Thyroid gland (tissue), 4 donors: ENCODE data around the gene SACM1L.

Experiments used
- POLR2A ChIP-seq, 2 donors: fragments of 450-650 bp; IDR thresholded peaks; one replicate each; pipeline ENCODE4 v1.6.1; 2017; ENCODE audit warnings: antibody characterized with exemption in 2 of 2, mild to moderate bottlenecking in 2 of 2, moderate library complexity in 1 of 2
- TF ChIP-seq, protein P1 (sequence below), 6 experiments: fragments of 200-600 bp in 3 of 6; fragments of 450-650 bp in 3 of 6; sonication (generic) in 3 of 6; IDR thresholded peaks; one replicate each; pipeline ENCODE4 v1.5.1; 2016 to 2019; ENCODE audit warnings: antibody characterized with exemption in 6 of 6, mild to moderate bottlenecking in 2 of 6, inconsistent platforms in 1 of 6, moderate library complexity in 1 of 6

DNA sequence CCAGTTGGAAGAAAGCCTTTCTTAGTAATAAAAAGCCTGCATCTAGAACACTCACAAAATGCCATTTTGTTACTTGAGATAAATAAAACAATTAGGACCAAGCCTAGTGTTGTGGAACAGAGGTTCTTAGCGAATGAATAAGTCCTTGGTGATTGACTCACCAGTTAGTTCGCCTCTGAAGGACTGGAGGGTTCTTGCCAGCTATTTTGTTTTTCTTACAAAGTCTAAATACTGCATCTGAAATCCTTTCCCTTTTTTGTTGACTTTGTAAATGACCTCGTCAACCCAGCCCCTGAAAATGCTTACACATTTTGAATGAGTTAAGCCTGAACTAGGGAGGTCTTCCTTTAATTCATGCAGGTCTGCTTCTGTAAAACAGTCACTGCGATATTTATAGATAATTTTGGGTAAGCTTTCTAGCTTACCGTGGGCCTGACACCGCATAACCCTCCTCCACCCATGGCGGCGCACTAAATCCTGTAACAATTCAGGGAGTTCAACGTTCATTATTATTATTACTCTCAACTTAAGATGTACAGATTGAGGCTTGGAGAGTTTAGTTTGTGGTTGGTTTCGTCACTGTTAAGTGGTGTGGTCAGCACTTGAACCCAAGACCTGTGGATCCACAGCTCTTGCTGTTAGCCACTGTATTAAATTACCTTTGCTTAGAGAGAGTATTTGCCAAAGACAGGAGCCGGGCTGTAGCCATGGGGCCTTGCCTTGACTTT, 45.0 kb upstream of the SACM1L start:
- TF ChIP-seq, protein P1, sequence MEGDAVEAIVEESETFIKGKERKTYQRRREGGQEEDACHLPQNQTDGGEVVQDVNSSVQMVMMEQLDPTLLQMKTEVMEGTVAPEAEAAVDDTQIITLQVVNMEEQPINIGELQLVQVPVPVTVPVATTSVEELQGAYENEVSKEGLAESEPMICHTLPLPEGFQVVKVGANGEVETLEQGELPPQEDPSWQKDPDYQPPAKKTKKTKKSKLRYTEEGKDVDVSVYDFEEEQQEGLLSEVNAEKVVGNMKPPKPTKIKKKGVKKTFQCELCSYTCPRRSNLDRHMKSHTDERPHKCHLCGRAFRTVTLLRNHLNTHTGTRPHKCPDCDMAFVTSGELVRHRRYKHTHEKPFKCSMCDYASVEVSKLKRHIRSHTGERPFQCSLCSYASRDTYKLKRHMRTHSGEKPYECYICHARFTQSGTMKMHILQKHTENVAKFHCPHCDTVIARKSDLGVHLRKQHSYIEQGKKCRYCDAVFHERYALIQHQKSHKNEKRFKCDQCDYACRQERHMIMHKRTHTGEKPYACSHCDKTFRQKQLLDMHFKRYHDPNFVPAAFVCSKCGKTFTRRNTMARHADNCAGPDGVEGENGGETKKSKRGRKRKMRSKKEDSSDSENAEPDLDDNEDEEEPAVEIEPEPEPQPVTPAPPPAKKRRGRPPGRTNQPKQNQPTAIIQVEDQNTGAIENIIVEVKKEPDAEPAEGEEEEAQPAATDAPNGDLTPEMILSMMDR (IDR thresholded peaks at IDR 0.05) = no peak
- TF ChIP-seq POLR2A (IDR thresholded peaks at IDR 0.05) = no peak
